RKO (cell line): Measurements from ENCODE around the gene AEBP2.
"Not testable (repeated sequence)": the region's sequence is repeated elsewhere in the genome, so short reads cannot be mapped to it uniquely, and the experiment has no call there.

Experiments used
- DNase-seq: peaks from one replicate; pipeline ENCODE4 v3.0.0-alpha.2; 2016; ENCODE audit warnings: low spot score

The AEBP2 gene

GRCh38 chr12:19439059-19440018, at the start of gene AEBP2:
TSS of gene AEBP2 (plus strand) at chr12:19439492. CDS start at chr12:19439700, 208 bp downstream.
- DNase-seq: peak; percentile 92

GRCh38 chr12:19390051-19390598, 49.2 kb upstream of the AEBP2 start:
- no peak for DNase-seq

GRCh38 chr12:19392644-19393043, 46.6 kb upstream of the AEBP2 start:
- not testable (repeated sequence) for DNase-seq

- DNase-seq: no peak
These were observed 44.9 kb upstream of the AEBP2 start for GRCh38 chr12:19394385-19394784.

- no peak for DNase-seq
These were observed 41.8 kb upstream of the AEBP2 start for GRCh38 chr12:19397534-19397933.

- no peak for DNase-seq
These were observed 40.6 kb upstream of the AEBP2 start for GRCh38 chr12:19398376-19399363.

GRCh38 chr12:19400649-19401285, 38.5 kb upstream of the AEBP2 start:
- DNase-seq: not testable (repeated sequence)

GRCh38 chr12:19402211-19402610, 37.1 kb upstream of the AEBP2 start:
- DNase-seq: no peak

- no peak for DNase-seq
These were observed 36.4 kb upstream of the AEBP2 start for GRCh38 chr12:19402743-19403431.

GRCh38 chr12:19404242-19404880, 34.9 kb upstream of the AEBP2 start:
- no peak for DNase-seq

GRCh38 chr12:19409376-19409775, 29.9 kb upstream of the AEBP2 start:
- DNase-seq: no peak

GRCh38 chr12:19410211-19410610, 29.1 kb upstream of the AEBP2 start:
- DNase-seq: no peak

GRCh38 chr12:19410629-19411185, 28.6 kb upstream of the AEBP2 start:
- no peak for DNase-seq

- no peak for DNase-seq
These were observed 27.8 kb upstream of the AEBP2 start for GRCh38 chr12:19411234-19412204.

GRCh38 chr12:19412844-19413243, 26.4 kb upstream of the AEBP2 start:
- no peak for DNase-seq

GRCh38 chr12:19413582-19413981, 25.7 kb upstream of the AEBP2 start:
- DNase-seq: not testable (repeated sequence)

GRCh38 chr12:19415563-19415962, 23.7 kb upstream of the AEBP2 start:
- DNase-seq: no peak

- DNase-seq: no peak
These were observed 20.2 kb upstream of the AEBP2 start for GRCh38 chr12:19419086-19419485.
